Pancreas (tissue), 10 donors: ENCODE results near the gene CEP97. TPM values are rescaled to one million over a fixed set of nuclear protein-coding genes. Genes with fewer than 3 reads are reported as not detected.

Source experiments
- ATAC-seq, 4 donors: fragments of 200-7000 bp; cut with Tn5 transposase; one replicate each; pipeline versions ENCODE4 v1.8.0 to v1.9.1; 2020; ENCODE audit warnings: mild to moderate bottlenecking in 4 of 4, moderate library complexity in 4 of 4
- DNase-seq, 6 donors: peaks; one replicate each; pipeline ENCODE4 v3.0.0-alpha.2; 2020
- FAIRE-seq: peaks from 2 replicates; lab custom pipeline; 2012; peaks lifted over from hg19 to GRCh38; lab: Jason Lieb, UNC
- H3K27ac ChIP-seq, 4 donors: fragments of 200-600 bp; sonication (generic); 1 replicate in 3 of 4; 2 replicates in 1 of 4; pipeline versions ENCODE4 v1.5.0 to v1.8.0; 2020
- H3K27me3 ChIP-seq, 4 donors: fragments of 200-600 bp; one replicate each; pipeline ENCODE4 v1.8.0; 2021
- H3K36me3 ChIP-seq, 3 donors: fragments of 200-600 bp; sonication (generic) in 1 of 3; one replicate each; pipeline versions ENCODE4 v1.5.0 to v1.8.0; 2020 to 2021
- H3K4me1 ChIP-seq, 3 donors: fragments of 200-600 bp; one replicate each; pipeline ENCODE4 v1.8.0; 2021
- H3K4me3 ChIP-seq, 4 donors: fragments of 200-600 bp; sonication (generic) in 2 of 4; one replicate each; pipeline versions ENCODE4 v1.5.0 to v1.8.0; 2020 to 2021
- H3K9me3 ChIP-seq, 4 donors: fragments of 200-600 bp; one replicate each; pipeline ENCODE4 v1.8.0; 2021
- WGBS, 2 donors: extraction: QIAGEN DNeasy Blood & Tissue Kit; methylation state at CpG; one replicate each; pipeline ENCODE4 v1.1.7; 2013; 5-methylcytosine and 5-hydroxymethylcytosine counted together
- intact Hi-C, 3 donors: fragments of 100-400 bp; cut with DNase I; formaldehyde crosslinking; loops; one replicate each; pipeline versions ENCODE4 v1.11.1 to v1.14.2; 2022
- polyA plus RNA-seq, 2 donors: library from polyadenylated mRNA; stranded (reverse); fragments of 200-250 nt; gene quantifications; one replicate each; pipeline ENCODE4 v1.2.3, GENCODE V29; 2013
- total RNA-seq, 6 donors: library from RNA; stranded (reverse); fragmentation: NEBNext Ultra II Directional in 4 of 6; extraction: Animal tissue kit (Norgen Biotek cat#: 25700) in 4 of 6; gene quantifications; one replicate each; pipeline versions ENCODE4 v1.2.1 to v1.2.4, GENCODE V29; 2021 to 2023
- TF ChIP-seq, protein P1 (sequence below), 4 donors: fragments of 200-600 bp; sonication (generic) in 3 of 4; IDR thresholded peaks; one replicate each; pipeline versions ENCODE4 v1.5.0 to v1.8.0; 2021; ENCODE audit warnings: antibody characterized with exemption in 4 of 4
- donor health status: healthy with polysubstance abuse.
- donor health status: DM: no; HTN: no; CAD: no; lungs with moderate emphysema.
- donor health status: DM: no; HTN: no; CAD: no.
- donor health status: control.
- donor health status: control.
- donor health status: Bipolar disorder and iron deficiency.
- donor health status: DM: yes; HTN: yes; CAD: no.
- donor health status: DM: no; HTN: no; CAD: no.
- donor health status: DM: no; HTN: no; CAD: no.
- donor health status: DM: yes; HTN: yes; CAD: no.

CEP97 gene
- total and polyA plus RNA-seq, 8 donors = 0.76 to 4.6 (median 2.0) TPM

DNA sequence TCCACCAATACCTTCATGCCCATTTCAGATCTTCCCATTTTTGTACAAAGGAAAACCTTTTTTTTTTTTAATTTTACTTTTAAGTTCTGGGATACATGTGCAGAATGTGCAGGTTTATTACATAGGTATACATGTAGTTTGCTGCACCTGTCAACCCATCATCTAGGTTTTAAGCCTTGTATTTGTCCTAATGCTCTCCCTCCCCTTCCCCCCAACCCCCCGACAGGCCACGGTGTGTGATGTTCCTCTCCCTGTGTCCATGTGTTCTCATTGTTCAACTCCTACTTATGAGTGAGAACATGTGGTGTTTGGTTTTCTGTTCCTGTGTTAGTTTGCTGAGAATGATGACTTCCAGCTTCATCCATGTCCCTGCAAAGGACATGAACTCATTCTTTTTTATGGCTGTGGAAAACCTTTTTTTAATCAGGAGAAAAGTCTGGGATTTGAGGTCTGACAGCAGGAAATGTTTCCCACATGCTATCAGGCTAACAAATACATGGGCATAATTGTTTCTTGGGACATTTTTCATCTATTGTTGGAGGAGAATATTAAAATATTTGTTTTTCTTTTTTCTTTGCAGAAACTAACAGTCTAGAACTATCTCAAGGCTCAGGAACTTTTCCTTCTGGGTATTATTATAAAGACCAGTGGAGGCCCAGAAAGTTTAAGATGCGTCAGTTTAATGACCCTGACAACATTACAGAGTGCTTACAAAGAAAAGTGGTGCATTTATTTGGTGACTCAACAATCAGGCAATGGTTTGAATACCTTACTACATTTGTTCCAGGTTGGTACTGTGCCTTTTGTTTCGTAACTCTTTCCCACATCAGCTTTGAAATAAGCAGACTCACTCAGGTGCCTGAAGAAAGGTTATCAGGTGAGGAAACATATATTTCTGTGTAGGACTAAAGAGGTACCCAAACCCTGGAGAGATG, 92.1 kb downstream of the CEP97 start:
- TF ChIP-seq, protein P1, sequence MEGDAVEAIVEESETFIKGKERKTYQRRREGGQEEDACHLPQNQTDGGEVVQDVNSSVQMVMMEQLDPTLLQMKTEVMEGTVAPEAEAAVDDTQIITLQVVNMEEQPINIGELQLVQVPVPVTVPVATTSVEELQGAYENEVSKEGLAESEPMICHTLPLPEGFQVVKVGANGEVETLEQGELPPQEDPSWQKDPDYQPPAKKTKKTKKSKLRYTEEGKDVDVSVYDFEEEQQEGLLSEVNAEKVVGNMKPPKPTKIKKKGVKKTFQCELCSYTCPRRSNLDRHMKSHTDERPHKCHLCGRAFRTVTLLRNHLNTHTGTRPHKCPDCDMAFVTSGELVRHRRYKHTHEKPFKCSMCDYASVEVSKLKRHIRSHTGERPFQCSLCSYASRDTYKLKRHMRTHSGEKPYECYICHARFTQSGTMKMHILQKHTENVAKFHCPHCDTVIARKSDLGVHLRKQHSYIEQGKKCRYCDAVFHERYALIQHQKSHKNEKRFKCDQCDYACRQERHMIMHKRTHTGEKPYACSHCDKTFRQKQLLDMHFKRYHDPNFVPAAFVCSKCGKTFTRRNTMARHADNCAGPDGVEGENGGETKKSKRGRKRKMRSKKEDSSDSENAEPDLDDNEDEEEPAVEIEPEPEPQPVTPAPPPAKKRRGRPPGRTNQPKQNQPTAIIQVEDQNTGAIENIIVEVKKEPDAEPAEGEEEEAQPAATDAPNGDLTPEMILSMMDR (IDR thresholded peaks at IDR 0.05) = no peak
- intact Hi-C loops = no loop called here
- no peaks in the 10 kb centered on the region for H3K9me3 ChIP-seq
- DNase-seq (no peak), FAIRE-seq (no peak), ATAC-seq (no peak)
- 85 to 86% methylated on average over 4 of the region's 4 CpGs for WGBS, 2 donors
- H3K27ac ChIP-seq = no peak overlapping the region
- no peak overlapping the region for H3K4me3 ChIP-seq
- no peaks in the 10 kb centered on the region for H3K36me3 ChIP-seq
- peaks cover 4 to 19% (median 9%) of the 10 kb centered on the region in 3 donors for H3K4me1 ChIP-seq
- H3K27me3 ChIP-seq = no peaks in the 10 kb centered on the region

DNA sequence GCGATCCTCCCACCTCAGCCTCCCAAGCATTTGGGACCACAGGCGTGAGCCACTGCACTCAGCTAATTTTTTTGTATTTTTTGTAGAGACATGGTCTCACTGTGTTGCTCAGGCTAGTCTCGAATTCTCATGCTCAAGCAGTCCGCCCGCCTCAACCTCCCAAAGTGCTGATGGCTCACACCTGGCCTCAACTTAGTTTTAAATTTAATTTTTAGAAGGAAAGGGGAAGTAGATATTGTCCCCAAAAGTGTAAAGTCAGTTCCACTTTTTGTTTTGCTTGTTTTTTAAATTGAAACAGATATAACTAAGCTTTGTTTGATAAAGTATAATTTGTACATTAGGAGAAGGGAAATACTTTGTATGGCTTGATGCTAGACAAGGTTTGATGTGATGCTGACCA, 93.6 kb downstream of the CEP97 start:
- Histone ChIP-seq H3K27me3 (no peaks in the 10 kb centered on the region), H3K9me3 (no peaks in the 10 kb centered on the region), H3K4me3 (no peak overlapping the region), H3K36me3 (no peaks in the 10 kb centered on the region), H3K4me1 (peaks cover 4 to 19% (median 9%) of the 10 kb centered on the region in 3 donors), H3K27ac (no peak overlapping the region)
- TF ChIP-seq, protein P1 (IDR thresholded peaks at IDR 0.05) = no peak
- WGBS, 2 donors = 93 to 95% methylated on average over 5 of the region's 5 CpGs
- DNase-seq (no peak), ATAC-seq (no peak), FAIRE-seq (no peak)
- intact Hi-C loops = no loop called here

DNA sequence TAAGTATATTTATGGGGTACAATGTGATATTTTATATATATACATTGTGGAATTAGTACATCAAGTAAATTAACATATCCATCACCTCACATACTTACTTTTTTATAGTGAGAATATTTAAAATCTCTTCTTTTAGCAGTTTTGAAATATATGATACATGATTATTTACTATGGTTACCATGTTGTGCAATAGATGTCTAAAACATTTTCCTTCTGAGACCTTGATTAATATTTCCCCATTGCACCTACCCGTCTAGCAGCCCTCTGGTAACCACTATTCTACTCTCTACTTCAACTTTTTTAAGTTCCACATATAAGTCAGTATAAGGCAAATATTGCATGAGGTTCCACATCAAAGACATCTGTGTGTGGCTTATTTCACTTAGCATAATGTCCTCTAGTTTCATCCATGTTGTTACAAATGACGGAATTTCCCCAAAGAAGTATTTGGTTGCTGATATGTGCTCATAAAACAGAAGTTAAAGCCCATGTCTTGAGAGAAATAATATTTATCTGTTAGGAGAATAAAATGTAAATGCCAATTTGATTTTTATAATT, 95.3 kb downstream of the CEP97 start:
- intact Hi-C loops = no loop called here
- 89 to 92% methylated on average over 2 of the region's 2 CpGs for WGBS, 2 donors
- Histone ChIP-seq H3K4me1 (peaks cover 0 to 6% (median under 1%) of the 10 kb centered on the region in 3 donors), H3K27me3 (no peaks in the 10 kb centered on the region), H3K36me3 (no peaks in the 10 kb centered on the region), H3K9me3 (no peaks in the 10 kb centered on the region), H3K27ac (no peak overlapping the region), H3K4me3 (no peak overlapping the region)
- TF ChIP-seq, protein P1 (IDR thresholded peaks at IDR 0.05) = no peak
- ATAC-seq (no peak), DNase-seq (no peak), FAIRE-seq (no peak)

Other genes with a start within 250 kb of the CEP97 start
- gene SENP7, start 211.4 kb upstream of the CEP97 start, total RNA-seq = 10 to 100 TPM in 1 of 6 donors, 1 to 10 TPM in 5; 5.7 to 13.7 (median 8.6) TPM
- gene SENP7, start 211.4 kb upstream of the CEP97 start, polyA plus RNA-seq = 10 to 100 TPM in 1 of 2 donors, 1 to 10 TPM in 1; 6.7 to 13.3 TPM
- gene TRMT10C, start 162.7 kb upstream of the CEP97 start, total RNA-seq = 1 to 10 TPM; 4.4 to 8.4 (median 6.8) TPM
- 1 to 10 TPM; 3.7 to 8.1 TPM for gene TRMT10C, start 162.7 kb upstream of the CEP97 start, polyA plus RNA-seq
- 10 to 100 TPM; 50.7 to 71.2 (median 65.5) TPM for gene PCNP, start 150.4 kb upstream of the CEP97 start, total RNA-seq
- 10 to 100 TPM; 35.5 to 66.1 TPM for gene PCNP, start 150.4 kb upstream of the CEP97 start, polyA plus RNA-seq
- 10 to 100 TPM in 1 of 6 donors, 1 to 10 TPM in 5; 5.4 to 11.0 (median 7.7) TPM for gene ZBTB11, start 47.5 kb upstream of the CEP97 start, total RNA-seq
- 1 to 10 TPM; 4.5 to 6.8 TPM for gene ZBTB11, start 47.5 kb upstream of the CEP97 start, polyA plus RNA-seq
- gene RPL24, start 37.9 kb upstream of the CEP97 start, total RNA-seq = 1,000 to 10,000 TPM in 1 of 6 donors, 100 to 1,000 TPM in 5; 613 to 1,028 (median 732) TPM
- gene RPL24, start 37.9 kb upstream of the CEP97 start, polyA plus RNA-seq = 1,000 to 10,000 TPM; 1,530 to 2,125 TPM
- gene NXPE3, start 54.6 kb downstream of the CEP97 start, total RNA-seq = 1 to 10 TPM; 1.8 to 4.3 (median 2.4) TPM
- gene NXPE3, start 54.6 kb downstream of the CEP97 start, polyA plus RNA-seq = 1 to 10 TPM; 1.4 to 3.3 TPM
- 10 to 100 TPM; 20.4 to 90.7 (median 31.2) TPM for gene NFKBIZ, start 124.9 kb downstream of the CEP97 start, total RNA-seq
- 10 to 100 TPM; 16.5 to 24.4 TPM for gene NFKBIZ, start 124.9 kb downstream of the CEP97 start, polyA plus RNA-seq